HUES64 (cell line): ENCODE data around the gene ZDHHC24. TPM values are rescaled to one million over a fixed set of nuclear protein-coding genes. Genes with fewer than 3 reads are reported as not detected.
A peak's percentile ranks its signal among the peaks of the same experiment; 100 is the strongest.
"Not testable (repeated sequence)": the region's sequence is repeated elsewhere in the genome, so short reads cannot be mapped to it uniquely, and the experiment has no call there.

ENCODE experiments used
- H3K27ac ChIP-seq: 2 replicates; pipeline ENCODE4 v1.7.0; 2013; ENCODE audit warnings: low read depth, low read length, inconsistent platforms
- H3K27me3 ChIP-seq: 2 replicates; pipeline ENCODE4 v1.6.1; 2013; ENCODE audit warnings: mild to moderate bottlenecking, low read length; ENCODE audit not compliant: insufficient read depth
- H3K36me3 ChIP-seq: 2 replicates; pipeline ENCODE4 v1.6.1; 2013; ENCODE audit warnings: mild to moderate bottlenecking, low read length; ENCODE audit not compliant: insufficient read depth
- H3K4me1 ChIP-seq: 2 replicates; pipeline ENCODE4 v1.6.1; 2013; ENCODE audit warnings: mild to moderate bottlenecking, low read length, moderate library complexity; ENCODE audit not compliant: insufficient read depth
- H3K4me3 ChIP-seq: 2 replicates; pipeline ENCODE4 v1.5.1; 2013; ENCODE audit warnings: mild to moderate bottlenecking, low read length, moderate library complexity
- H3K9ac ChIP-seq: 2 replicates; pipeline ENCODE4 v1.6.1; 2013; ENCODE audit warnings: mild to moderate bottlenecking, low read depth, low read length
- H3K9me3 ChIP-seq: 2 replicates; pipeline ENCODE4 v1.6.1; 2013; ENCODE audit warnings: low read depth, low read length; ENCODE audit not compliant: insufficient read depth
- WGBS: fragments of 150-250, 120-280 bp; methylation state at CpG from one replicate; pipeline ENCODE4 v1.1.7; 2013; ENCODE audit warnings: missing lambda C conversion rate; 5-methylcytosine and 5-hydroxymethylcytosine counted together
- polyA plus RNA-seq, 2 experiments: library from polyadenylated mRNA; stranded (reverse); fragments of 50-300 nt; gene quantifications; one replicate each; pipeline ENCODE4 v1.2.3, GENCODE V29; 2013

ZDHHC24 gene
- 3.1 TPM for polyA plus RNA-seq (2013, experiment 1 of 2)
- polyA plus RNA-seq (2013, experiment 2 of 2): 3.1 TPM

- peak within 1 kb of the TSS; percentile 84 for H3K9ac ChIP-seq
- peaks cover 10% of the 10 kb centered on the region for H3K4me1 ChIP-seq
- H3K36me3 ChIP-seq: no peaks in the 10 kb centered on the region; the same call in 1 of the 2 replicates
- peak within 1 kb of the TSS; percentile 55 for H3K27ac ChIP-seq
- no peaks in the 10 kb centered on the region for H3K27me3 ChIP-seq
- no peaks in the 10 kb centered on the region for H3K9me3 ChIP-seq
- WGBS: under 1% methylated on average over 71 of the region's 71 CpGs
- H3K4me3 ChIP-seq: peak within 1 kb of the TSS; percentile 87
Observed at GRCh38 chr11:66545701-66546367, at the start of gene ZDHHC24. ZDHHC24 (minus strand) TSS chr11:66546048; CDS start chr11:66546003, 45 bp downstream.

- Histone ChIP-seq H3K27ac (no peak overlapping the region), H3K9me3 (0 out of 2 replicates have a peak, but pooled peaks cover 8% of the 10 kb centered on the region), H3K4me1 (0 out of 2 replicates have a peak, but pooled peaks cover 5% of the 10 kb centered on the region), H3K27me3 (no peaks in the 10 kb centered on the region; the same call in 1 of the 2 replicates), H3K4me3 (no peak overlapping the region), H3K9ac (no peak overlapping the region), H3K36me3 (peaks cover 14% of the 10 kb centered on the region)
- 91% methylated on average over 5 of the region's 5 CpGs for WGBS
Observed at GRCh38 chr11:66595245-66595904, 49.5 kb upstream of the ZDHHC24 start.

- no peaks in the 10 kb centered on the region; the same call in 1 of the 2 replicates for H3K27me3 ChIP-seq
- H3K9ac ChIP-seq: peak overlapping the region; percentile 68
- H3K4me1 ChIP-seq: 0 out of 2 replicates have a peak, but pooled peaks cover 5% of the 10 kb centered on the region
- 74% methylated on average over 7 of the region's 7 CpGs for WGBS
- H3K27ac ChIP-seq: no peak overlapping the region
- H3K4me3 ChIP-seq: peak overlapping the region; percentile 73
- H3K9me3 ChIP-seq: 0 out of 2 replicates have a peak, but pooled peaks cover 8% of the 10 kb centered on the region
- no peaks in the 10 kb centered on the region for H3K36me3 ChIP-seq
Observed at GRCh38 chr11:66593650-66594049, 47.8 kb upstream of the ZDHHC24 start.

GRCh38 chr11:66593303-66593635, 47.4 kb upstream of the ZDHHC24 start:
- Histone ChIP-seq H3K36me3 (no peaks in the 10 kb centered on the region), H3K27ac (no peak overlapping the region), H3K27me3 (no peaks in the 10 kb centered on the region; the same call in 1 of the 2 replicates), H3K4me1 (0 out of 2 replicates have a peak, but pooled peaks cover 5% of the 10 kb centered on the region), H3K9me3 (0 out of 2 replicates have a peak, but pooled peaks cover 8% of the 10 kb centered on the region), H3K9ac (peak overlapping the region; percentile 68), H3K4me3 (peak overlapping the region; percentile 73)
- WGBS: 22% methylated on average over 12 of the region's 12 CpGs

GRCh38 chr11:66592457-66593302, 46.8 kb upstream of the ZDHHC24 start, which contains the start of the genes CCDC87 and CCS:
CCDC87 (minus strand) TSS chr11:66593063; CDS start chr11:66593015, 48 bp downstream.
CCS (plus strand) TSS chr11:66593185; CDS start chr11:66593262, 77 bp downstream.
- peak within 1 kb of the TSS; percentile 73 for H3K4me3 ChIP-seq
- 0 out of 2 replicates have a peak, but pooled peaks cover 5% of the 10 kb centered on the region for H3K4me1 ChIP-seq
- 0 out of 2 replicates have a peak, but pooled peaks cover 8% of the 10 kb centered on the region for H3K9me3 ChIP-seq
- peak within 1 kb of the TSS; percentile 33; the same call in 1 of the 2 replicates for H3K27ac ChIP-seq
- no peaks in the 10 kb centered on the region; the same call in 1 of the 2 replicates for H3K27me3 ChIP-seq
- no peaks in the 10 kb centered on the region for H3K36me3 ChIP-seq
- WGBS: 15% methylated on average over 68 of the region's 68 CpGs
- peak within 1 kb of the TSS; percentile 68 for H3K9ac ChIP-seq

GRCh38 chr11:66591175-66591574, 45.3 kb upstream of the ZDHHC24 start:
- Histone ChIP-seq H3K9me3 (peaks cover 11% of the 10 kb centered on the region; the same call in 1 of the 2 replicates), H3K27me3 (no peaks in the 10 kb centered on the region; the same call in 1 of the 2 replicates), H3K9ac (no peak overlapping the region), H3K4me3 (no peak overlapping the region), H3K4me1 (0 out of 2 replicates have a peak, but pooled peaks cover 5% of the 10 kb centered on the region), H3K27ac (no peak overlapping the region), H3K36me3 (no peaks in the 10 kb centered on the region)
- WGBS: 91% methylated on average over 2 of the region's 2 CpGs

GRCh38 chr11:66589996-66590675, 44.3 kb upstream of the ZDHHC24 start:
- H3K4me1 ChIP-seq: 0 out of 2 replicates have a peak, but pooled peaks cover 5% of the 10 kb centered on the region
- H3K4me3 ChIP-seq: no peak overlapping the region
- no peak overlapping the region for H3K9ac ChIP-seq
- no peaks in the 10 kb centered on the region for H3K36me3 ChIP-seq
- peaks cover 12% of the 10 kb centered on the region; the same call in 1 of the 2 replicates for H3K9me3 ChIP-seq
- 94% methylated on average over 6 of the region's 7 CpGs for WGBS
- H3K27me3 ChIP-seq: no peaks in the 10 kb centered on the region; the same call in 1 of the 2 replicates
- H3K27ac ChIP-seq: no peak overlapping the region

GRCh38 chr11:66589315-66589714, 43.5 kb upstream of the ZDHHC24 start:
- H3K9ac ChIP-seq, H3K36me3 ChIP-seq, H3K4me3 ChIP-seq, H3K27me3 ChIP-seq, H3K4me1 ChIP-seq, H3K27ac ChIP-seq: not testable (repeated sequence)
- 75% methylated on average over 2 of the region's 2 CpGs for WGBS
- H3K9me3 ChIP-seq: peaks cover 12% of the 10 kb centered on the region; the same call in 1 of the 2 replicates

GRCh38 chr11:66586136-66586535, 40.3 kb upstream of the ZDHHC24 start:
- WGBS: 74% methylated on average over 2 of the region's 2 CpGs
- peaks cover 16% of the 10 kb centered on the region; the same call in 1 of the 2 replicates for H3K9me3 ChIP-seq
- H3K4me3 ChIP-seq: no peak overlapping the region
- no peak overlapping the region for H3K9ac ChIP-seq
- no peak overlapping the region for H3K27ac ChIP-seq
- no peaks in the 10 kb centered on the region for H3K4me1 ChIP-seq
- no peaks in the 10 kb centered on the region; the same call in 1 of the 2 replicates for H3K27me3 ChIP-seq
- no peaks in the 10 kb centered on the region for H3K36me3 ChIP-seq

GRCh38 chr11:66585447-66585846, 39.6 kb upstream of the ZDHHC24 start:
- H3K27ac ChIP-seq, H3K9ac ChIP-seq, H3K4me1 ChIP-seq, H3K36me3 ChIP-seq, H3K27me3 ChIP-seq, H3K4me3 ChIP-seq: not testable (repeated sequence)
- WGBS: no CpG with 5 or more reads among the region's 1 CpG
- peaks cover 13% of the 10 kb centered on the region; the same call in 1 of the 2 replicates for H3K9me3 ChIP-seq
